HG03354 (cell line): ENCODE data around the gene SYTL3.
"Not testable (repeated sequence)": the region's sequence is repeated elsewhere in the genome, so short reads cannot be mapped to it uniquely, and the experiment has no call there.

Experiments
- ATAC-seq: cut with Tn5 transposase; IDR thresholded peaks from one replicate; pipeline ENCODE4 v1.9.1; 2021; ENCODE audit warnings: mild to moderate bottlenecking; ENCODE audit not compliant: unreplicated experiment, poor library complexity, severe bottlenecking

The SYTL3 gene

DNA sequence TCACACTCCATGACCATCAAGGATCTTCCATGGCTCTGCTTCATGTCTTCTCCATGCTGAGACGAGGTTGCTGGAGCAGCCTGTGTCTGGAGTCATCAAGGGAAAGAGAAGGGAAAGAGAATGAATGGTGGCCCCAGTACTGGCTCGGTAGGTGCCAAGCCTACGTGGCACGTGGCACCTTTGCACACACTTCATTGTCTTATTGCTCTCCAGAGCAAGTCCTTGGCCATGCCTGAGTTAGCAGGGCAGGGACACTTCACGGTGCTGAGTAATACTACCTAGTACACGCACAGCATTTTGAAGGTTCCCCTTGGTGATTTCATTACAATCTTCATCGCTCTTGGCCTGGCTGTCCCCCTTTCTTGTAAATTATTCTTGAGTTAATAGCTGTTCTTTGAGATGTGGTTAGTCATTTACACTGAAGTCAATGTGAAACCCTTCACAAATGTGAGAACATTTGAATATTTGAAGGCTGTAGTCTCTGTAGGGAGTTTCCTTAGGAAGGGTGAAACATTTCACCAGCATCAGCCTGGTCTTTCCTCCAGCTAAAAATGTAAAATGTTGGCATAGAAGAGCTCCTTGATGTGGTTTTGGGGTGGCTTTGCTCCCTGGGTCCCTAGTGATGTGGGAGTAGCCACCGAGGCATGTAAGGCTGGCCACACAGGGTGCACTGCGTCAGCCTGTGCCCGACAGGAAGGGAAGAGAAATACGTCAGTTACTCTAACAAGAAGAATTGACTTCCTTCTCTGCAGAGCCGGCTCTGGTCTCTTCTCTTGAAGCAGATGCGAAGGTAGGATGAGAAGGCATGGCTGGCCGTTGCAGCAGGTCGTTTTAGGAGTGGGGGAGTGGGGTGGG lies at the start of gene SYTL3:
Gene SYTL3, plus strand, starts transcription at position 766 of the 855 bp plus-strand sequence. CDS start 13,215 bp downstream, outside the sequence.
- ATAC-seq, result peak; percentile 51

DNA sequence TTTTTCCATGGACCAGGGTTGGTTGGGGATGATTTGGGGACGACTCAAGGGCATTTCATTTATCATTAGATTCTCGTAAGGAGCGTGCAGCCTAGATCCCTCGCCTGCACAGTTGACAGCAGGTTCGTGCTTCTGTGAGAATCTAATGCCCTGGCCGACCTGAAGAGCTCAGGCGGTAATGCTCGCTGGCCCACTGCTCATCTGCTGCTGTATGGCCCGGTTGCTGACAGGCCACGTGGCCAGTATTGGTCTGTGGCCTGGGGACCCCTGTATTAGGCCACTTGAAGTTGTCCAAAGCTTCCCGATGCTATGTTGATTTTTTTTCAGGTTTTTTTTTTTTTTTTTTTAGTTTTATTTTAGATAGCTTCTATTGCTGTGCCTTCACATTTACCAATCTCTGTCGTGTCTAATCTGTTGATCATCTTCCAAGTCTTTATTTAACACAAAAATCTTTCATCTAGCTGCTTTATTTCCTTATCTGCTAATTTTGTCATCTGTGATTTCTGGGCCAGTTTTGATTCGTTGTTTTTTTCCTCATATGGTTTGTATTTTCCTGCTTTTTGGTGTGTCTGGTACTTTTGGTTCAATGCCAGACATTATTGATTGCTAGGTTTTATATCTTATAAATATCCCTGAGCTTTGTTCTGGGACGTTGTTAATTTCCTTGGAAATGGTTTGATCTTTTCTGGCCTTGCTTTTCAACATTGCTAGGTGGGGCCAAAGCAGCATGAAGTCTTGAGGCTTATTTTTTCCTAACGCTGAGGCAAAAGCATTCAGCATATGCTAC lies 46.4 kb upstream of the SYTL3 start:
- ATAC-seq, result no peak

GRCh38 chr6:158604048-158604406 lies 45.8 kb upstream of the SYTL3 start:
- no peak for ATAC-seq

DNA sequence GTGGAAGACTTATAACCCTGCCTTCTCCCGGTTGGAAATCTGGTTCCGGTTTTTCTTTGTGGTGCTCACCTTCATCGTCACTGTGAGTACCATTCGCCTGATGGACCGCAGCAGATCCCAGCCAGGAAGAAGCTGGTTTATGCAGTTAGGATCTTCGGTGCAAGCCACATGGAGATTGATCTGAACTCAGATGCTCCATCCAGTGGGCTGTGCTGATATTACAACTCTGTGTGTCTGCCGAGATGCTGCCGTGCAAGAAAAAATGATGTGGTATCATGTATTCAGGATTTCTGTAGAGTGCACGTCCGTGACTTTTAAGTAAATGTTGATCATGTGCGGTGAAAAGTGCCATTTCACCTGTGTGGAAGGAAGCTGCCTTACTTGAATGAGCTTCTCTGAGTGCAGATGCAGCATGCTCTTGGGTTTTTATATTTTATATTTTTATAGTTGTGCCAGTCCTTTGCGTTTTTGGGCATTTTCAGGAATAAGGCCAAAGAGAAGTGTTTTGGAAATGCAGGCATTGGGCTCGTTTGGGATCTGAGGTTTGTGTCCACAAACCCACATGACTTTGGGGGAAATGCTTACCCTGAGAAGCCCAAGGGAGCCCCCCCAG lies 44.5 kb upstream of the SYTL3 start:
- ATAC-seq, result no peak

- not testable (repeated sequence) for ATAC-seq
These were observed 43.8 kb upstream of the SYTL3 start for GRCh38 chr6:158606011-158606410.

DNA sequence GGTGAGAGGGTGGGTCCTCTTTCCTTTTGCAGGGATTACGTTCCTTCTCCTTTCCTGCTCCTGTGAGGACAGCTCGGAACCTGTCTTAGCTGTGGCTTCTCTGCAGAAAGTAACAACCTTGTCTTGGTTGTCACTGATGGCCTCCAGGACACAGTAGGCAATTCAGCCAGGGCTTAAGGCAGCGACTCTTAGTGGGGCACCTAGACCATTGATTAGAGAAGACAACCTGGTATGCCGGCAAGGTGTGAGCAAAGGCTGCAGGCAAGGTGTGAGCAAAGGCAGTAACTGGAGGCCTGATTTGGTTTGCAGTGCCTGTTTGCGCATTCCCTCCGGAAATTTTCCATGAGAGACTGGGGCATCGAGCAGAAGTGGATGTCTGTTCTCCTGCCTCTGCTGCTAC lies 42.9 kb upstream of the SYTL3 start:
- no peak for ATAC-seq

DNA sequence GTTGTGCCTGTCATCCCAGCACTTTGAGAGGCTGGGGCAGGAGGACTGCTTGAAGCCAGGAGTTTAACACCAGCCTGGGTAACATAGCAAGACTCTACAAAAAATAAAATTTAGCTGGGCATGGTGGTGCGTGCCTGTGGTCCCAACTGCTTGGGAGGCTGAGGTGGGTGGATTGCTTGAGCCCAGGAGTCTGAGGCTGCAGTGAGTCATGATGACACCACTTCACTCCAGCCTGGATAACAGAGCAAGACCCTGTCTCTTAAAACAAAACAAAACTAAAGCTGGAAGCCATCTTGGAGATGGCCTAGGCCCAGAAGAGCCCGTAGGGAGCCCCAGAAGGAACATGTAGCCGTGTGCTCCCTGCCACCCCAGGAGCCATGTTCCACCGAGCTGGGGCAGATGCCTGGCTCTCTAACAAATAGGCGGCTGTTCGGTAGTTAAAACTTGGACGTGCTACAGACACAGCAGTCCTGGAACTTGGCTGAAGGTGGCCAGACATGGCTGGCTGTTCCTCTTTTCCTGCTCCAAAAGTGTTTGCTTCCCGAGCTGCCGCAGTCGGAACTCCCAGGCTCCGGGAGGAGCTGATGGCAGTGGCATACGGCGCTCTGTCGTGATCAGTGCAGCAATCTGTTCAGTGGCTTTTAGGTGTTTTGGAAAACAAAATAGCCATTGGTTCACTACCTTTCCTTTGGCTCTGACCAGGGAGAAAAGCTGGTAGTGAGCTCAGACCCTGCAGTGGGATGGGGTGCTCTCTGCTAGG lies 42.3 kb upstream of the SYTL3 start:
- no peak for ATAC-seq

- no peak for ATAC-seq
These were observed 41.6 kb upstream of the SYTL3 start for GRCh38 chr6:158608221-158608620.

DNA sequence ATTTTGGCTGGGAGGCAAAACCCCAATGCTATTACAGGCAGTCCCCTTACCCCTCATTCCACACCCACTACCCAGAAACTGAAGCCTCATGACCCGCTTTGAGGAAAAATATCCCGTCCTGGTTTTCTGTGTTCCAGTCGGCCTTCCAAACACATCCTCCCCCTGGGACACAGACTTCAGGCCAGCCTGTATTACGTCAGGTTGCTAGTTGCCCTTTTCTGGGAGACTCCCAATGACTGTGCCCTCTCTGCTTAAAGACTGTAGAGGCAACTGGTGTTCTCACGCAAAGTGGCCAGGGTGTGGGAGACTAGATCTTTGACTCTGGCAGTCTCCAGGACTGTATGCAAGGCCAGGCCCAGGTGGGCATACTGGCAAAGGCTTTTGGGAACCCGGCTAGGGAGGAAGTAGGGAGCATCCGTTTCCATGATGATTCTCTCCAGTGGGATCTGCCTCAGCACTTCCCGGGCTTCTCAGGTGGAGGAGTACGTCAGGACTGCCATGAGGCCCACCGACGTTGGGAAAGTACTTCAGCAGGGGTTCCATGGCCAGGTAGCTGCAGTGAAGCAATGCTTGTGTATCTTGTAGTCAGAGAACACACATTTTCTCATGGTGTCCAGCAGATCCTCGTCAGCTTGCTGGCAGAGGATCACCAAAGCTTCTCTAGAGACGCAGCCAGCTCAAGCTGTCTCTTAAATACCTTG lies 40.2 kb upstream of the SYTL3 start:
- ATAC-seq, result no peak

DNA sequence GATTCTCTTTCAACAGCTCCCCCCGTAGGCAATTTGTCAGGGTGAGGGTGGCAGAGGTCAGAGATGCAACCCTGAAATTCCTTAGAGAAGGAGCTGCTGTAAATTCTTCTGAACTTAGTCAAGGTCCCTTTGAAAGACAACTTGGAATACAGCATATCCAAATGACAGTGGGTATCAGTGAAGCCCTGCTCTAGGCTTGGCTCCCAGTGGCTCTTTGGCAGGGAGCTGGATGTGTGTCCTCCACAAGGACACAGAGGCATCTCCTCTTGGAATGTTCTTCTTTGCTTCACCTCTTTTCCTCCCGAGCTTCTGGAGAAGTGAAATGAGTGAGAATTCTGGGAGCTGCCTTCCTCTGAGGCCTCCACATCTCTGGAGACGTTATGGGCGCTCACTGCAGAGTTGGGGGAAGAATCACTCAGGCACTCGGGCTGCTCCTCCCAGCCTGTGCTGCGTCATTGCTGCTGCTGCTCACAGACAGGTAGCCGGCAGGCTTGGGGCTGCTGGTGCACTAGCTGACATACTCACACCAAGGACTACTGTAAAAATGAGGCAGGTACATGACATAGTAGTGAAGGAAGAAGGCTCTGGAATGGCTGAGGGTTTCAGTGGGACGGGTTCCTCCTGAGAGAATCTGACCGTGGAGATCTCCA lies 39.4 kb upstream of the SYTL3 start:
- ATAC-seq, result no peak

GRCh38 chr6:158611039-158611438 lies 38.8 kb upstream of the SYTL3 start:
- ATAC-seq, result no peak

DNA sequence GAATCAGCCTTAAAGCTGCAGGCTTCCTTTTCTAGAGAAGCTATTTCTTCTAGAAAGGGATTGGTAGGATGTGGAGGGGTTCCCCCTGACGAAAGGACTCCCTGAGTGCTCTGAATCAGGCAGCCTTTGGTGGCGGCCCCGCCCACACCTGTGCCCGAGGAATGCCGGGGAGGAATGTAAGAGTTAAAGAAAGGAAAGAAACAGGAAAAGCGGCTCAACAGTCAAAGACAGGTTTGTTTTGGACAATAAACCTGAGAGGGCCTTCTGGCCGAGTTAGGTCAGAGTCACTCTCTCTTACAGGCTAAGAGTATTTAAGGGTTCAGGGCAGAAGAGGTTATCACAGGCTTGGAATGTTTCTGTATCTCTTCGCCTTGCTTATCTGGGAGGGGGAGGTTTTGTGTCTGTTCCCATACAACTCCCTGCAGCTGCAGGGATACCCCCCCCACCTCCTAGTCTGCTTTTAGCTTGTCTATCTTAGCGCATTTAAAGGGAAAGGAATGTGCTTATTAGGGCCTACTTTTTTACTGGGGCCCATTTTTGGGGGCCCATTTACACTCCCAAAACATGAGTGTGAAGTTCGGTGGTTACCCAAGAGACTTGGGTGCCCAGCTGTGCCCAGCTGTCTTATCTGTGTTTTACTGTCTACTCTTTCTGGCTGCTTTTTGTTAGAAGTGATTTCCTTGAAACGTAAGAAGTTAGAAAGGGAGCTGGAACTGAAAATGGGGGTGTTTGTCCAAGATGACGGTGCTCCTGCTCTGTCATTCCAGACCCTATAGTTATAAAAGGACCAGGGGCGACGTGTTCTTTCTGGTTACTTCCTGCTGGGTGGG lies 38.1 kb upstream of the SYTL3 start:
- ATAC-seq, result no peak

GRCh38 chr6:158614606-158615005 lies 35.2 kb upstream of the SYTL3 start:
- not testable (repeated sequence) for ATAC-seq

- not testable (repeated sequence) for ATAC-seq
These were observed 31.6 kb upstream of the SYTL3 start for GRCh38 chr6:158618289-158618688.

DNA sequence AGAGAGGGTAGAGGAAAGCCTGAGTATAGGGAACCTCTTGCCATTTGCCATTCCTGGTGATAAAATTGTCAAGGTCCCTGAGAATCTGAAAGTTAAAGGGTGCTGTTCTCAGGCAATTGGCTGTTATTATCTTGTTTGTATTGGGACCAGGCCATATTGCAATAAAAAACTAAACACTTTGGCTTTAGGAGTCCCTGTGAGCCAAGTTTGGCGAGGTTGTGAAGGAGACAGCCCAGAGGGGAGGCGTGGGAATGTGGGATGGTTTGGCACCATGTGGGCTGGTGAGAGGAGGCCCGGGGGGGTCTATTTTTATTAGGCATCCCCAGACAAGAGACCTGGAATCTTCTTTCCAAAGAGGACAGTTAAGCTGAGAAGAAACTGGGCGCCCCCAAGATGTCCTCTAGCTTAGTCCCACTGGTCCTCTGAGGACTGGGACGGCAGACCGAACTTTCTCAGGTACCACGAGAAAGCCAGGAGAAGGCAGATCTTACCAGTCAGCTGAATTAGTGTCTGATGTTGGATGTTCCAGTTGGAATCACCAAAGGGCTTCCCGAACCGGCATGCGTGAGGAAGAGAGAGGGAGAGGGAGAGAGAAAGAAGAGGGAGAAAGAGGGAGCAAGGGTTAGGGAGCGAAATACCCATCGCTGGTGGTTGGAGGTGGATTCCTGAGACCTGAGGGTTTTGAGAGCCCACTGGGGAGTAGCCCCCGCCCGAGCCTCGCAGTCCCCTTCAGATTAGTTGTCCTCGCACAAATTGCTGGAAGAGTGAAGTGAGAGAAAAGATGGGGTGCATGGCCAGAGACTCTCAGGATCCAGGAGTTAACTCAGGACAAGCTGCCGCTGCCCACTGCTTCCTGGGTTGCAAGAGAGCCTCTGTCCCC lies 29.7 kb upstream of the SYTL3 start:
- ATAC-seq, result no peak

DNA sequence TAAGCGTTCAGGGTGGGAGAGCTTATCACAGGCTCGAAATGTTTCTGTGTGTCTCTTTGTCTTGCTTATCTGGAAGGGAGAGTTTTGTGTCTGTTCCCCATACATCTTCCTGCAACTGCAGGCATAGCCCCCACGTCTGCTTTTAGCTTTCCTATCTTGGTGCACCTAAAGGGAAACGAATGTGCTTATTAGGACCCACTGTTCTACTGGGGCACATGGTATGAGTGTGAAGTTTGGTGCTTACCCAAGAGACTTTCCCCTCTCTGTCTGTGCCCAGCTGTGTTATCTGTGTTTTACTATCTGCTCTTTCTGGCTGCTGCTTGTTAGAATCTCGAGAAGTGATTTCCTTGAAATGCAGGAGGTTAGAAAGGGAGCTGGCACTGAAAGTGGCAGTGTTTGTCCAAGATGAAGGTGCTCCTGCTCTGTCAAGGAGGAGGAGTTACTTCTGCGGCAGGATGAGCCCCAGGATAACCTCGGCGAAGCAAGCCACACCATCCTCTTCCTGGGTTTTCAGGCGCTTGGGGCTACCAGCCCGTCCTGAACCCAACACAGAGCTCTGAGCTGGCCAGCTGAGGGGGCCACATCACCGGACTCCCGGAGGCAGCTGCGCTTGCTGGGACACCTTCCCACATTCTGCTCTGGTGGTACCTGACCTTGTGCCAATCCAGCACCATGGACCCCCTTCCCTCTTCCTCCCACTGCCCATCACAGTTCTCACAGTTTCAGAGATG lies 28.7 kb upstream of the SYTL3 start:
- ATAC-seq, result no peak
